GM18519 (cell line): Measurements from ENCODE around the gene SH3BP2.

Experiments
- ATAC-seq: cut with Tn5 transposase; IDR thresholded peaks from one replicate; pipeline ENCODE4 v1.9.1; 2021; ENCODE audit warnings: mild to moderate bottlenecking, moderate library complexity; ENCODE audit not compliant: unreplicated experiment, low FRiP score

The SH3BP2 gene

DNA sequence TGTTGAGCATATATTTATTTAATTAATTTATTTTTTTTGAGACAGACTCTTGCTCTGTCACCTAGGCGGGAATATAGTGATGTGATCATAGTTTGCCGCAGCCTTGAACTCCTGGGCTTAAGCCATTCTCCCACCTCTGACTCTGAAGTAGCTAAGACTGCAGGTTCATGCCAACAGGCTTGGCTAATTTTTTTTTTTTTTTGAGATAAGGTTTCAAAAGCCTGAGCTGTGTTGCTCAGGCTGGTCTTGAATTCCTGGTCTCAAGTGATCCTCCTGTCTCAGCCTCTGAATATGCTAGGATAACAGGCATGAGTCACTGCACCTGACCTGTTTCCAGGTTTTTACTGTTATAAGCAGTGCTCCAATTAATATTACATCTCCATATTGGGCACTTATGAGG is 55.6 kb downstream of the SH3BP2 start:
- ATAC-seq, result no peak

DNA sequence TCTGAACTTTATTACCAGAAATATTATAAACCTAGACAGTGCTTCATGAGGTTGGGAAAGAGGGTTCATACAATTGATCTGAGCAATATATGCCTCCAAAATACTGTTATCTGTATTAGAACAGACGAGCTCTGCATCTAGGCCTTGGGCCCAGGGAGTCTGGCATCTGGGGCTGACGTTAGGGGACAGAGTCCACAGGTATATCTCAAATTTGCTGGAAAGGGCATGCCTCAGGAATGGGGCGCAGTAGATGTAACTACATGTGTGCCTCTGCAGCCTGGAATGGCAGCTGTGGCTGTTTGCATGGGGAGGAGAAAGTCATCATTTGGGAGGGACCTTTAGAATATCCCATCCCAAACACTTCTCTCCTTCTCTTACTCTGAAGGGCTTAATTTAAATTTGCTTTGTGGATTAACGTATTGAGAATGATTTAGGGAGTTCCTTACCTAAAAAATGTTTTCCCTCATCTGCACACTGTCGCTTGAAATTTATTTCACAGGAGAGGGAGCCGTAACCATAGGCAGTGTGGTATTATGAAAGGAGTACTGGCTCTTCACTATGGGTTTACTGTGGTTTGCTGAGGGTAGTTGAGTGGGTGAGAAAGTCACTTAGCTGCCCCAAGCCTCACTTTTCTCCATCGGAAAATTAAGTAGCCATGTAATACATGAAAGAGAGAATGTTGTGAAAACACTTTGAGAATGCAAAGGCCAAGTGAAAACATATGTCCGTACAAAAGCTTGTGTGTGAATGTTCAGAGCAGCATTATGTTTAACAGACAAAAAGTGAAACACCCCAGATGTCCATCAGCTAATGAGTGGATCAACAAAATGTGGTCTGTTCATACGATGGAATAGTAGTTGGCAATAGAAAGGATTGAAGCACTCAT is 56.6 kb downstream of the SH3BP2 start:
- no peak for ATAC-seq

DNA sequence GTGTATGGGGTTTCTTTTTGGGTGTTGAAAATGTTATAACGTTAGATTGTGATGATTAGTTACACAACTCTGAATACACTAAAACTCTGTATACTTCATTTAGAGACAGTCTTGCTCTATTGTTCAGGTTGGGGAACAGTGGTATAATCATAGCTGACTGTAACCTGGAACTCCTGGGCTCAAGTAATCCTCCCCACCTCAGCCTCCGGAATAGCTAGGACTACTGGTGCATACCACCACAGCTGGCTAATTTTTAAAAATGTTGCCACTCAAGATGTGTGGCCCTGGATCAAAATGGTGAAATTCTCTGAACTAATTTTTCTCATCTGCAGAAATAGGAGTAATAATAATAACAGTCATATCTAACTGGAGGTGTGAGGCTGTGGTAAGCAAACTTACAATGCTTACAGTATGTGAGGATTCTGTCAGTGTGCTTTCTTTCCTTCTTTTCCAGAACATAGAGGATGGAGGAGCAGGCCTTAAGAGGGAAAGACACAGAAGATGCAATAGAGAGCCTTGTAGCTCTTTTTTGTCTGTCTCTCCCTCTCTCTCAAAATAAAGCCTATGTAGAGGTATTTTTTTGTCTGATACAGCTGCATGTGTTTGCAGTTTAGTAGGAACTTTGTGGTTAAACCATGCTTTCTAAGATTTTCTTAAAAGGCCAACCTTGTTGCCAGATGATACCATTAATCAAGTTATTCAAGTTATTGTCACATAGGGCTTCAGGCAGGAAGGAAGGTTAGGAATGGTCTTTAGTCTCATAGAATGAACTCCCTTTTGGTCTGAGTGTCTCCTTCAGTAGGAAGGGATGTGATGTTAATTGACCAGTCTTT is 58.3 kb downstream of the SH3BP2 start:
- ATAC-seq, result no peak

DNA sequence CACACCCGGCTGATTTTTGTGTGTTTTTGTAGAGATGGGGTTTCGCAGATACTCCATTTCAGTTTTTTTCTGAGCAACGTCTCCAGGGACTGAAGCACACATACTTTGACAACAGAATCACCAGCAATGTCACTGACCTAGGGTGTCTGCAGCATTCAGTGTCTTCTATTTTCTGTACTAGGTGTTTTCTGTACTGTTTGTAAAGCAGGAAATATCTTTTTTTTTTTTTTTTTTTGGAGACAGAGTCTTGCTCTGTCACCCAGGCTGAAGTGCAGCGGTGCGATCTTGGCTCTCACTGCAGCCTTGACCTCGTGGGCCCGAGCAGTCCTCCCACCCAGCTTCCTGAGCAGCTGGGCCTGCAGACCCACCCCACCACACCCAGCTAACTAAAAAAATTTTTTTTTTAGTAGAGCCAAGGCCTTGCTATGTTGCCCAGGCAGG is 59.6 kb downstream of the SH3BP2 start:
- no peak for ATAC-seq

DNA sequence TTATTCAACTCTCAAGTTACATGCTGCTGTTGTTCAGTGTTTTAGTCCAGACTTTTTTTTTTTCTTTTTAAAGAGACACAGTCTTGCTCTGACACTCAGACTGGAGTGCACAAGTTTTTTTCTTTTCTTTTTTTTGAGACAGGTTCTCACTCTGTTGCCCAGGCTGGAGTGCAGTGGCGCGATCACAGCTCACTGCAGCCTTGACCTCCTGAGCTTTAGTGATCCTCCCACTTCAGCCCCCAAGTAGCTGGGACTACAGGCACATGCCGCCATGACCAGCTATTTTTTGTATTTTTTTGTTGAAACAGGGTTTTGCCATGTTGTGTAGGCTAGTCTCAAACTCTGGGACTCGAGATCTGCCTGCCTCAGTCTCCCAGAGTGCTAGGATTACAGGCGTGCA is 62.7 kb downstream of the SH3BP2 start:
- no peak for ATAC-seq

DNA sequence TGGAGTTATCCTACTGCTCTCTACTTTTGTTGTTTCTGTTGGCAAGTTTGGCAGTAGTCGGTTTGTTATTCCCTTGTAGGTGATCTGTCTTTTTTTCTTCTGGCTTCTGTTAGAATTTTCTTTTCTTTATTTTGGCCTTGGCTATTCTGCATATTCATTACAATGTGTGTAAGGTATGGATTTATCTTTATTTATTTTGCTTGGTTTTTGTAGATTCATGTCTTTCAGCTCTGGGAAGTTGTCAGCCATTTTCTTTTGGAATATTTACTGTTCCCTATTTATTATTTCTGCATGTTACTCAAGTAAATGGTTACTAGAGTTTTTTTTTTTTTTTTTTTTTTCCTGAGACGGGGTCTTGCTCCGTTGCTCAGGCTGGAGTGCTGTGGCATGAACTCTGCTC is 63.4 kb downstream of the SH3BP2 start:
- no peak for ATAC-seq

DNA sequence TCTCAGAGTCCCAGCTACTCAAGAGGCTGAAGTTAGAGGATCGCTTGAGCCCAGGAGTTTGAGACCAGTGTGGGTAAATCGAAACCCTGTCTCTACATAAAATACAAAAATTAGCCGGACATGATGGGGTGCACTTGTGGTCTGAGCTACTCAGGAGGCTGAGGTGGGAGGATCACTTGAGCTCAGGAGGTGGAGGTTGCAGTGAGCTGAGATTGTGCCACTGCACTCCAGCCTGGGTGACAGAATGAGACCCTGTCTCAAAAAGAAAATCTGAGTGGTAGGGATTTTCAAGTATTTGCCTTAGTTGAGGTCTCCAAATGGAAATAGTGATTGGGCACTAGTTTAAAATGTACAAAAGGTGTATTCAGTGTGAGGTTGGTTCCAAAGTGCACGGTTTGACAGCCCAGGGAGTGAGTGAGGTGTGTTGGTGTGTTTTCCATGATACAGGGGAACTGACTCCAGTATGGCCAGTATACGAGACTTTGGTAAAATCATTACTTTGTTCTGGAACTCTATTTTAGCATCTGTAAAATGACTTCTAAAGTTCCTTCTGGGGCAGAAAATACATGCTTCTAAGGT is 64.6 kb downstream of the SH3BP2 start:
- no peak for ATAC-seq

DNA sequence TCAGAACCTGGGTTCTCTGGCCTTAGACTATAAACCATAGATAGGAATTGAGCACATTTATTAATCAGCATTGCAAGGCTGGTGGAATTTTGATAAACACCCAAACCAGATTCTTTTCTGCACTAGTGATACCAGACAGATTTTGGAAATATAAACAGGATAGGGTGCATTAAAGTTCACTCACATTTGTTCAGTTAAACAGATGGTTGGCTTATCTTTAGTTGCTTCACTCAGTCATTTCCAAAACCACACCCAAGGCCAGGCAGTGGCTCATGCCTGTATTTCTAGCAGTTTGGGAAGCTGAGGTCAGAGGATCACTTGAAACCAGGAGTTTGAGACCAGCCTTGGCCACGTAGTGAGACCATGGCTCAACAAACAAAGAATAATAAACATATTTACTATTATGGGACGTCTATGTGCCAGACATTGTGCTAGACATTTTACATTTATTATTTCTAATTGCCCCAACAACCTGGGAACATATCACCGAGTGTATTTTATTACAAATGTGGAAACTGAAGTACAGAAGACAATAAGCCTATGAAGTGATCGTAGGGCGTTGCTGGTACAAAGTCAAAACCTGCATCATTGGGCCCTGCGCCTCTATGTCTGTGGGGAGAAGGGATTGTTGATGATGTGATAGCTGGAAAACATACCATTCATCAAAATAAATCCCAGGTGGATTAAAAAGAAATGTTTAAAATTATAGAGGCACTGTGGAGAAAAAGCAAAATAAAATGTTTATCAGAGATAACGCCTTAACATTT is 65.7 kb downstream of the SH3BP2 start:
- ATAC-seq, result no peak

DNA sequence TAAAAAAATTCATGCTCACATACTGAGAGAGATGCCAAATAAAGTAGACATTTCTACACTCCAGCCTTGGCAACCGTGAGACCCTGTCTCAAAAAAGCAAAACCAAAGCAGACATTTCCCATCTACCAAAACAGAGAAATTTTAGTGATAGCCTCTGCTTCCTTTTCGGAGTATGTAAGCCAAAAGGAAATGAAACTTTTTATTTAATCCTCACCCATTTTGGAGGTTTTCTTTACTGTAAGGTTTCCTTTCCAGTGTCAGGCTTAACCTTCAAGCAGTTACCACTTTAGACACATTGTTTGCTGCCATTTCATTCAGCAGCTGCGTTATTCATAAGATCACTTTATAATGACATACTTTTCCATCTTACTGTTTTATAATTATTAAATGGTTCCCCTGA is 66.6 kb downstream of the SH3BP2 start:
- no peak for ATAC-seq

DNA sequence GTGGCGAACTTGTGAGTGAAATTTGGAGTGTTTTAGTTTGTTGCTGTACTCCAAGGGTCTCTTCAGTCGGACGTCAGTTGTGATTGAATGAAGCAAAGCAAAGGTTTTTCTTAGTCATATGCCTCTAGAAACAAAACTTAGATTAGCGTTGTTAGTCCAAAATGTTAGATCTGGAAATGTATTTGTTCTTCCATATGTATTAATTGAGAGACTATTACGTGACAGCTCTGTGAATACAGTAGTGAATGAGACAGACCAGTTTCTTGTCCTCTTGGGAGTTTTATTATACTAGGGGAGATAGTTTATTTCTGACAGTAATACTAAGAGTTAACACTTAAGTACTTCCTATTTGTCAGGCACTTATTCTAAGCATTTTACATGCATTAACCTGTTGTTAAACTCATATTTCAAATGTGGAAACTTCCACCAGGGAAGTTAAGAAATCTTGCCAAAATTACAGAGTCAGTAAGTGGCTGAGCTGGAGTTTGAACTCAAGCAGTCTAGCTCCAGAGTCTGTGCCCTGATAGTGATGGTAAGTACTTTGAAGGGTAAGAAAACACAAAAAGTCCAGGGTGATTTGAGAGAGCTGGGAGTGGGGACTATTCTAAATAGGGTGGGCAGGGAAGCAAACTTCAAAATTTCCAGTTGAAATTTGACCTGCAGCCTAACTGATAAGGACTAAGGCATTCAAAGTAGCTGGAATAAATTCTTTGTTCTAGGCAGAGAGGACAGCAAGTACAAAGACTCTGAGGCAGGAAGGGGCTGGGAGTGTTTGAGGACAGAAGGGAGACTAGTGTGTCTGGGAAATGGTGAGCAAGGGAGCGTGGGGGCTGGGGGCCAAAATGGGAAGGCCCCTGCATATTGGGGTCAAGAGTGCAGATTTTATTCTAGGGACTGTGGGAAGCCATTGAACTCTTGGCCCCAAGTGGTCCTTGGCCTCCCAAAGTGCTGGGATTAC is 67.8 kb downstream of the SH3BP2 start:
- ATAC-seq, result no peak

DNA sequence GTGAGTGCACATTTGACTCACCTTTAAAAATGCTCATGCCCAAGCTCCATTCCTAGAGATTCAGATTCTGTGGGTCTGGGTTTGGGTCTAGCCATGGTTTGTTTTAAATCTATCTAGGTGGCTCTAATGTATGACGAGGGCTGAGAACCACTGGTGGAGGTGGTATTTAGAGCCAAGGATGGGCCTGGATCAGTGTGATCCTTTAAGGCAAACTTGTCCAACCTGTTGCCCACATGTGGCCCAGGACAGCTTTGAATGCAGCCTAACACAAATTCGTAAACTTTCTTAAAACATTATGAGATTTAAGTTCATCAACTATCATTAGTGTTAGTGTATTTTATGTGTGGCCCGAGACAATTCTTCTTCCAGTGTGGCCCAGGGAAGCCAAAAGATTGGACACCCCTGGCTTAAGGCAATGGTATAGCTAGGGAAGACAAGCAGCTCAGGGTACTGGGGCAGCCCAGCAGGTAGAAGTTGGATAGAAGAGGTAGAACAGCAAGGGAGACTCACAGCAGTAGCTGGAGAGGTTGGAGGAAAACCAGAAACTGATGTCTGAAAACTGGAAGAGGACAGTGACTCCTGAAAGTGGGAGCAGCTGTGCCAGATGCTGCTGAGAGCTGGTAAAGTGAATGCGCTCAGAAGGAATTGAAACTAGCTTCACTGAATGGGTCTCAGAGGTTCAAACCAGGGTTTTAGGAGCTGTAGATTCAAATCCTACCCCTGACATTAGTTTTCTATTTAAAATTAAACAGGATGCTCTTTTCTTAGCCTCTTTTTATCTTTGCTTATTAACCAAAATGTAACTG is 68.9 kb downstream of the SH3BP2 start:
- no peak for ATAC-seq

DNA sequence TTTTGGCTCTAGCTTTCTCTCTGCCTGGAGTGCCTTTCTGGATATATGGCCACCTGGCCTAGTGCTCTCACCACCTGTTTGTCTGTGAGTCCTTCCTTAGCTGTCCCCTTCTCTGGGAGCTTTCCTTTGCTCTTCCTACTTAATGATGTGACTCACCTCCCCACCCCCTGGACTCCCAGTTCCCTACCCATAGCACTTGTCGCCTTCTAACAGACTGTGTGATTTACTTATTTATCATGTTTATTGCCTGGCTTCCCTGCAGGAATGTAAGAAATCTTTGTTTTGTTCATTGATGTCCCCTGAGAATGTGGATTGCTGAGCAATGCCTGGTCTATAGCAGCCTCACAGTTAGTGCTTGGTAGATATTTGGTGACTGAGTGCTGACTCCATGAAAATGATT is 69.6 kb downstream of the SH3BP2 start:
- ATAC-seq, result no peak

DNA sequence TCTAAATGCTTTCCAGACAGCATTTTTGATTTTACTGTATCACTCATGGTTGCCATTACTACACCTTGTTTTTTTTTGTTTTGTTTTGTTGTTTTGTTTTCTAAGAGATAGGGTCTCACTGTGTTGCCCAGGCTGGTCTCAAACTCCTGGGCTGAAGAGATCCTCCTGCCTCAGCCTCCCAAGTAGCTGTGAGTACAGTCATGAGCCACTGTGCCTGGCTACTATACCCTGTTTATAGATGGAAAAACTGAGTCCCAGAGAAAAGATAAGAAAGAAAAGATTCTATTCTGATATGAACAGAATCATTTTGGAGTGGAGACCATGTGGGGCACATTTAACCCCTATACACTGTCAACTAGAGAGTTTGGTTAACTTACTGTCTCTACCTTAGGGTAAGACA is 70.8 kb downstream of the SH3BP2 start:
- no peak for ATAC-seq

DNA sequence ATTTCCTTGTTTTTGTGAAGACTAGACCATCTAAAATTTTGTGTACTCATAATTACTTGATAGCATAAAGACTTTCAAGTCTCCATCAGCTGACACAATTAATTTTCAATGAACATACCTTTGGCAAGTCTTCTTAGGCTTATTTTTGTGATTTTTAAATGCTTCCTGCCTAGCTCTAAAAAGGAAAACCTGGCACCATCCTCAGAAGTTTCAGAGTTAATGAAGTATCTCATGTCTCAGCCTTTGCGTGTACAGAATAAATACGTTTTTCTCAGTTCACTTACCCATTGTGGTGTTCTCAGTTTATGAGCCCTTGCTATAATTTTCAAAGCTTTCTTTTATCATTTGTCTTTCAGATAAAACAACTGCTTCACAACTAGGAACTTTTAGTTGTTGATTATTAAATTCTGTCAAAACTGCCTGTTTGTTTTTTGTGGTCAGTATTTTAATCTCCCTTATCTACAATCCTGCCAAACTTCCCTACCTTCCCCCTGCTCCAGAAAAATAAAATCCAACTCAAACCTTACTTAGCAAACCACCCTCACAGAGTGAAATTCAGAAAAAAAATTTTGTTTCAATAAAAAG is 72.4 kb downstream of the SH3BP2 start:
- ATAC-seq, result no peak

DNA sequence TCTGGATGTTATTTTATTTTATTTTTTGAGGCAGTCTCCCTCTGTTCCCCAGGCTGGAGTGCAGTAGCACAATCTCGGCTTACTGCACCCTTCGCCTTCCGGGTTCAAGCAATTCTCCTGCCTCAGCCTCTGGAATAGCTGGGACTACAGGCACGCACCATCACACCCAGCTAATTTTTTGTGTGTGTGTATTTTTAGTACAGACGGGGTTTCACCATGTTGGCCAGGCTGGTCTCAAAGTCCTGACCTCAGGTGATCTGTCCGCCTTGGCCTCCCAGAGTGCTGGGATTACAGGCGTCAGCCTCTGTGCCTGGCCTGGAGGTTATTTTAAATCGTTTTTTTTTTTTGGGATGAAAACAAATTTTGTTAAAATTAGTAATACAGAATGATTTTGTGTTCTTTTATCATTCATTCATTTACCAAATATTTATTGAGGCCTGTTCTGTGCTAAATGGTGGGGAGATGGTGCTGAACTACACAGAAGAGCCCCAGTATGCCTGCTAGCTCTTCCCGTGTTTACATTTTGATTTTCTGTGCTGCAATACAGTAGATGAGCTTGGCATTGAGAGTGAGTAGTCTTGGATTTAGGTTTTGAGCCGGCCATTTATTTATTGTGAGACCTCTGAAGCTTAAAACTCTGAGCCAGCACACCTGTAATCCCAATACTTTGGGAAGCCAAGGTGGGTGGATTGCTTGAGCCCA is 73.4 kb downstream of the SH3BP2 start:
- ATAC-seq, result no peak

DNA sequence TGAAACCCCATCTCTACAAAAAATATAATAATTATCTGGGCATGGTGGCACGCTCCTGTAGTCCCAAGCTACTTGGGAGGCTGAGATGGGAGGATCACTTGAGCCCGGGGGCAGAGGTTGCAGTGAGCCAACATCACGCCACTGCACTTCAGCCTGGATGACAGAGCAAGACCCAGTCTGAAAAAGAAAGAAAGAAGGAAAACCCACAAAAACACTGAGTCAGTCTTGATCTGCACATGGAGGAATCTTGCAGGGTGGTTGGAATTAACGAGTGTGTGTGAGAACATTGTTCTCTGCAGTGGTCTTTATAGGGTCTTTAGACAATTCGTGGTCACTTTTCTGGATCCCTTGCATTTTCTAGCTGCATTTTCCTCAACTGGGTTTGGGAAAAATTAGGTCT is 74.0 kb downstream of the SH3BP2 start:
- no peak for ATAC-seq

DNA sequence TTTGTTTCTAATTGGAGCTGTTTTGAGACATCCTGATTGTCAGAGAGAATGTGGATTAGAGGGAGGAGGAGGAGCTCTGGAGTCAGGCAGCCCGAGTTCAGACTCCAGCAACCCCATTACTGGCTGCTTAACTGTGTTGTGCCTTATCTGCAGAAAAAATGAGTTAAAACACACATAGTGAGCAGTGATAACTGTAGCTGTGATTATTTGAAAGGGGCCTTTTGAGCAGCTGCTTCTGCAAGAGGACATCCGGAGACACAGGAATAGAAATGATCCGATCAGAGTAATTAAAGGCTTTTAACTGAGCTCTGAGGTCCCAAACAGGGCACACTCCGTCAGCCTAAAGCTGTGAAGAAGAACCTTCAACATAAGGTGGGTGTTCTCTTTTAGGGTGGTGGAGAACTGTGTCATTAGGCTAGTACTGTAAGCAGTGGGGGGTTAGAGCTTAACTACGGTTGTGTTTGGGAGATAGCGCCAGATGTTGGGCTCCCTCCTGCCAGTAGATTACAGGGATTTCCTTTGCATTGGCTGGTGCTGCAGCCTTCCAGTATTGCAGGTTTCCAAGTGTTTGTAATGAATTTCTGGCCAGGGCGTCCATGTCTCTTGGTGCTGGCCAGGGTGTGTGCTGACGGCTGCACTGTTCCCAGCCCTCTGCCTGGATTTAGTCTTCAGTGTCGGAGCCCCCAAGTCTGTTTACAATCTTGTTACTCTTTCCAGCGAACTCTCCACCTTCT is 75.0 kb downstream of the SH3BP2 start:
- no peak for ATAC-seq
